OCI-LY3 (cell line): ENCODE measurements around the gene ZKSCAN5.
A peak's percentile ranks its signal among the peaks of the same experiment; 100 is the strongest.

Experiments used
- H2AFZ ChIP-seq: fragments of 200-600, 300-600 bp; shearing (Covaris generic); 2 replicates; pipeline ENCODE4 v1.6.0; 2014; ENCODE audit warnings: antibody characterized with exemption, low read depth, low read length
- H3K27ac ChIP-seq: fragments of 200-600, 300-600 bp; sonication (generic); 2 replicates; pipeline ENCODE4 v1.5.1; 2014; ENCODE audit warnings: mild to moderate bottlenecking, low read length, moderate library complexity, mixed read lengths
- H3K27me3 ChIP-seq: fragments of 200-600, 300-600 bp; sonication (generic); 2 replicates; pipeline ENCODE4 v1.6.1; 2014; ENCODE audit warnings: low read depth, low read length, mixed read lengths
- H3K36me3 ChIP-seq: fragments of 200-600, 300-600 bp; sonication (generic); replicated peaks from 2 replicates; pipeline ENCODE3; 2014; ENCODE audit warnings: low read depth, low read length, mixed read lengths
- H3K4me1 ChIP-seq: fragments of 300-600, 200-600 bp; sonication (generic); 2 replicates; pipeline ENCODE4 v1.6.1; 2014; ENCODE audit warnings: low read length, mixed read lengths
- H3K4me2 ChIP-seq: fragments of 200-600, 300-600 bp; sonication (generic); 2 replicates; pipeline ENCODE4 v1.6.1; 2014; ENCODE audit warnings: low read length, mixed read lengths
- H3K4me3 ChIP-seq: fragments of 300-600, 200-600 bp; sonication (generic); 2 replicates; pipeline ENCODE4 v1.5.1; 2014; ENCODE audit warnings: antibody characterized with exemption, mild to moderate bottlenecking, low read length, moderate library complexity
- H3K79me2 ChIP-seq: fragments of 300-600, 200-600 bp; shearing (Covaris generic); 2 replicates; pipeline ENCODE4 v1.6.1; 2014; ENCODE audit warnings: mild to moderate bottlenecking, low read length, mixed read lengths
- H3K9ac ChIP-seq: fragments of 300-600, 200-600 bp; shearing (Covaris generic); 2 replicates; pipeline ENCODE4 v1.6.0; 2014; ENCODE audit warnings: mild to moderate bottlenecking, low read length, moderate library complexity
- H3K9me3 ChIP-seq: fragments of 200-600, 300-600 bp; shearing (Covaris generic); 2 replicates; pipeline ENCODE4 v1.6.1; 2014; ENCODE audit warnings: low read length, mixed read lengths; ENCODE audit not compliant: insufficient read depth
- H4K20me1 ChIP-seq: fragments of 200-600, 300-600 bp; sonication (generic); 2 replicates; pipeline ENCODE4 v1.6.1; 2016; ENCODE audit warnings: low read length, mixed read lengths; ENCODE audit not compliant: insufficient read depth
- CTCF ChIP-seq: fragments of 200-600, 300-600 bp; sonication (generic); IDR thresholded peaks from 2 replicates; pipeline ENCODE4 v1.5.1; 2014; ENCODE audit warnings: antibody characterized with exemption, low read length, low read depth
- EZH2phosphoT487 ChIP-seq: fragments of 200-600 bp; shearing (Covaris generic); IDR thresholded peaks from 2 replicates; pipeline ENCODE4 v1.6.1; 2018; ENCODE audit warnings: antibody characterized with exemption, mixed run types, low read depth

Gene ZKSCAN5

GRCh38 chr7:99557196-99557607 lies 52.7 kb downstream of the ZKSCAN5 start:
- Histone ChIP-seq H4K20me1 (no peaks in the 10 kb centered on the region), H3K9me3 (no peaks in the 10 kb centered on the region), H3K36me3 (peaks cover 45% of the 10 kb centered on the region), H3K27me3 (no peaks in the 10 kb centered on the region), H3K27ac (peak overlapping the region; percentile 78; the same call in 1 of the 2 replicates), H3K4me1 (peaks cover 23% of the 10 kb centered on the region), H3K79me2 (peaks cover 62% of the 10 kb centered on the region), H3K9ac (peak overlapping the region; percentile 98), H3K4me2 (peak overlapping the region; percentile 75), H3K4me3 (peak overlapping the region; percentile 96), H2AFZ (no peak overlapping the region)
- no peak for TF ChIP-seq CTCF
- TF ChIP-seq EZH2phosphoT487 = no peak

GRCh38 chr7:99557940-99558305 lies 53.5 kb downstream of the ZKSCAN5 start:
- no peaks in the 10 kb centered on the region for H4K20me1 ChIP-seq
- H3K9ac ChIP-seq = peak overlapping the region; percentile 98
- H2AFZ ChIP-seq = peak overlapping the region; percentile 95
- H3K36me3 ChIP-seq = peaks cover 52% of the 10 kb centered on the region
- no peaks in the 10 kb centered on the region for H3K9me3 ChIP-seq
- H3K4me1 ChIP-seq = peaks cover 18% of the 10 kb centered on the region
- peaks cover 63% of the 10 kb centered on the region for H3K79me2 ChIP-seq
- H3K4me2 ChIP-seq = peak overlapping the region; percentile 75
- no peaks in the 10 kb centered on the region for H3K27me3 ChIP-seq
- H3K27ac ChIP-seq = peak overlapping the region; percentile 78
- H3K4me3 ChIP-seq = peak overlapping the region; percentile 96
- TF ChIP-seq EZH2phosphoT487 = no peak

GRCh38 chr7:99558306-99559174 lies 54.1 kb downstream of the ZKSCAN5 start, which contains the start of gene ZNF655:
Gene ZNF655 (plus strand): TSS chr7:99558642. CDS start chr7:99560560, 1,918 bp downstream.
- Histone ChIP-seq H3K9ac (peak within 1 kb of the TSS; percentile 98), H3K27ac (peak within 1 kb of the TSS; percentile 78), H3K79me2 (peaks cover 63% of the 10 kb centered on the region), H3K36me3 (peaks cover 50% of the 10 kb centered on the region), H2AFZ (peak within 1 kb of the TSS; percentile 95), H3K4me2 (peak within 1 kb of the TSS; percentile 75), H3K9me3 (no peaks in the 10 kb centered on the region), H3K4me1 (peaks cover 18% of the 10 kb centered on the region), H3K4me3 (peak within 1 kb of the TSS; percentile 96), H3K27me3 (no peaks in the 10 kb centered on the region), H4K20me1 (no peaks in the 10 kb centered on the region)
- no peak for TF ChIP-seq CTCF
- TF ChIP-seq EZH2phosphoT487 = no peak

GRCh38 chr7:99559175-99559915 lies 54.9 kb downstream of the ZKSCAN5 start:
- no peak for TF ChIP-seq CTCF
- TF ChIP-seq EZH2phosphoT487 = no peak
- Histone ChIP-seq H3K79me2 (peaks cover 68% of the 10 kb centered on the region), H3K36me3 (peaks cover 55% of the 10 kb centered on the region), H2AFZ (peak overlapping the region; percentile 26; the same call in 1 of the 2 replicates), H3K4me2 (peak overlapping the region; percentile 70), H3K27me3 (no peaks in the 10 kb centered on the region), H3K9ac (peak overlapping the region; percentile 98), H3K27ac (peak overlapping the region; percentile 78), H3K4me3 (peak overlapping the region; percentile 96), H3K9me3 (no peaks in the 10 kb centered on the region), H3K4me1 (peaks cover 18% of the 10 kb centered on the region), H4K20me1 (no peaks in the 10 kb centered on the region)
